BE2C (cell line): ENCODE data around the gene FBXL19.

Experiments
- DNase-seq: peaks from one replicate; pipeline ENCODE4 v3.0.0-alpha.2; 2020
- H3K27me3 ChIP-seq: fragments of 250-450 bp; sonication (Bioruptor Pico); 2 replicates; pipeline ENCODE4 v1.5.1; 2020; ENCODE audit warnings: mild to moderate bottlenecking
- H3K36me3 ChIP-seq: fragments of 250-450 bp; sonication (Bioruptor Pico); 2 replicates; pipeline ENCODE4 v1.5.1; 2020; ENCODE audit warnings: mild to moderate bottlenecking
- H3K4me1 ChIP-seq: fragments of 250-450 bp; sonication (Bioruptor Pico); 2 replicates; pipeline ENCODE4 v1.5.1; 2020
- H3K4me3 ChIP-seq: 2 replicates; pipeline ENCODE4 v1.5.1; 2011; ENCODE audit warnings: low read depth, low read length
- H3K9me3 ChIP-seq: fragments of 250-450 bp; sonication (Bioruptor Pico); 2 replicates; pipeline ENCODE4 v1.5.1; 2020
- CTCF ChIP-seq: IDR thresholded peaks from 2 replicates; pipeline ENCODE4 v1.5.1; 2012; ENCODE audit warnings: mild to moderate bottlenecking, low read depth, low read length

The FBXL19 gene

DNA sequence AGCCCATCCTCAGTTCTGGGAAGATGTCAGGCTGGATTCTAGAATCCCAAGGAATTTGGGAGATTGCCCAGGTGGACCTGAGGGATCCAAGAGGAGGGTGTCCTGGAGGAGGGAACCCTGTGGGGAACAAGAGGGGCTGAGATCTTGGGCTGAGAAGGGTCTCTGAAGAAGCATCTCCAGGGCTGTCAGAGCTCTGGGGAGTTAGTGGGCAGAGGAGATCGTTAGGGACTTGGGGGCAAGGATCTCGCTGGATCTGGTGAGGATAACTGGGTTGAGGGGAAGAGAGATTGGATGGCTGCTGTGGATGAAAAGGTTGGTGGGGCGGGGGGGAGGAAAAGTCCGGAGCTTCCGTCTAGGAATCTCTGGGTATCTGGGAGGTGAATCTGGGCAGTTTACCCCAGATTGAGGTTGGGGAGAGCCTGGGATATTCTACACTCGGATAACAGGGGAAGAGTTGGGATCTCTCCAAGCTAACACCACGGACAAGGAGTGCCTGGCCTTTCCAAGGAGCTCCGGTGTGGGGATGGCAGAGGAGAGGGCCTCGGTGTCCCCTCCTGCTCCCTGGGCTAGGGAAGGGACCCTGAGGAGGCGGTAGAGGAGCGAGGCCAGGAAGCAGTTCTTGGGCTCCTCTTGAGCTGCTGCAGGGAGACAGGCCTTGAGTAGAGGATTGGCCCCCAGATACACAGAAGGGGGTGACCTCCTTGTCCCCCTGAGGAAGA, 1.7 kb downstream of the FBXL19 start:
- no peak for TF ChIP-seq CTCF
- Histone ChIP-seq H3K36me3 (peaks cover 3% of the 10 kb centered on the region; the same call in 1 of the 2 replicates), H3K4me3 (peak overlapping the region; percentile 99), H3K9me3 (no peaks in the 10 kb centered on the region), H3K4me1 (peaks cover 3% of the 10 kb centered on the region; the same call in 1 of the 2 replicates), H3K27me3 (no peaks in the 10 kb centered on the region)
- DNase-seq: no peak

DNA sequence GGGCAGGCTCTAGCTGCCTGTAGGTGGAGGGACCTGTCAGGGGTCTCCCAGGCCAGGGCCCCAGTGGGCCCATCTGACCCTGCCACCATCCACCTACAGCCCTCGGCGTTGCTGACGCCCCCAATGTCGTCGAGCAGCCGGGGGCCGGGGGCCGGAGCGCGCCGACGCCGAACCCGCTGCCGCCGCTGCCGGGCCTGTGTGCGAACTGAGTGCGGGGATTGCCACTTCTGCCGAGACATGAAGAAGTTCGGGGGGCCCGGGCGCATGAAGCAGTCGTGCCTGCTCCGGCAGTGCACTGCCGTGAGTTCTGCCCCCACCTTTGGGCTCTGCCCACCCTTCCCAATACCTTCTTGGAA, 2.2 kb downstream of the FBXL19 start:
- no peak for TF ChIP-seq CTCF
- no peak for DNase-seq

DNA sequence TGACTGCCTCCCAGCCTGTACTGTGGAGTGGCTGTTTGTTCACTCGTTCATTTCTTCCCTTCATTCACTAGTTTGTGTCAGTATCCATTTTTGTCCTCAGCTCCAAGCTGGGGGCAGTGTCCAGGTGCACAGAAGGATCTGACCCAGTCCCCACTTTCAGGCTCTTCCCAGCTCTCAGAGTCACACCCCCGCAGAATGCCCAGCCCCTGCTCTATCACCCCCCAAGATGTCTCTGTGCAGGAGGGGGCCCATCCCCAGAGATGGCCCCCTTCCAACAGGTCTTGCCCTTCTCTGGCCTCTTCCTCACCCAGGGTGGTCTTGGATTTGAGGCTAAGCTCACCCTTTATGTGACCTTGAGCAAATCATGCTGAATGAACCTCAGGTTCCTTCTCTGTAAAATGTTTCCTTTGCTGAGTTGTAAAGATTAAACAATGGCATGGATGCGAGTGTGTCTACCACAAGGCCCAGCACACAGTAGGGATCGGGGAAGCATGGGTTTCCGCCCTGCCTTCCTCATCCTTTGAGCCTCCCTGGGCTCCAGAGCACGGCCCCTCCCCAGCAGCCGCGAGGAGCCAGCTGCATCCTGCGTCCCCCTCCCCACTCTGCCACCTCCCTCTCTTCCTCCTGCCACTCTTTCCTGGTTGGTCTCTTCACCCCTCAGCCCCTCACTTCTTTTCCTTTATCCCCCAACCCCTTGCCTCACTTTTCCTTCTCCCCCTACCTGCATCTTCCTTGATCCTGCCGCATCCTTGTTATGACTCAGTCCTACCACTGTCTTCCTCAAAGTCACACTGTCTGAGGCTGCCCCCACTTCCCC, 2.8 kb downstream of the FBXL19 start:
- Histone ChIP-seq H3K4me3 (no peak overlapping the region), H3K27me3 (no peaks in the 10 kb centered on the region), H3K4me1 (peaks cover 3% of the 10 kb centered on the region; the same call in 1 of the 2 replicates), H3K9me3 (no peaks in the 10 kb centered on the region), H3K36me3 (peaks cover 3% of the 10 kb centered on the region)
- no peak for TF ChIP-seq CTCF
- no peak for DNase-seq

More for the DNA sequence above, 2.2 kb downstream of the FBXL19 start:
- Histone ChIP-seq H3K9me3 (no peaks in the 10 kb centered on the region), H3K36me3 (peaks cover 3% of the 10 kb centered on the region), H3K4me3 (no peak overlapping the region), H3K4me1 (peaks cover 3% of the 10 kb centered on the region; the same call in 1 of the 2 replicates), H3K27me3 (no peaks in the 10 kb centered on the region)

DNA sequence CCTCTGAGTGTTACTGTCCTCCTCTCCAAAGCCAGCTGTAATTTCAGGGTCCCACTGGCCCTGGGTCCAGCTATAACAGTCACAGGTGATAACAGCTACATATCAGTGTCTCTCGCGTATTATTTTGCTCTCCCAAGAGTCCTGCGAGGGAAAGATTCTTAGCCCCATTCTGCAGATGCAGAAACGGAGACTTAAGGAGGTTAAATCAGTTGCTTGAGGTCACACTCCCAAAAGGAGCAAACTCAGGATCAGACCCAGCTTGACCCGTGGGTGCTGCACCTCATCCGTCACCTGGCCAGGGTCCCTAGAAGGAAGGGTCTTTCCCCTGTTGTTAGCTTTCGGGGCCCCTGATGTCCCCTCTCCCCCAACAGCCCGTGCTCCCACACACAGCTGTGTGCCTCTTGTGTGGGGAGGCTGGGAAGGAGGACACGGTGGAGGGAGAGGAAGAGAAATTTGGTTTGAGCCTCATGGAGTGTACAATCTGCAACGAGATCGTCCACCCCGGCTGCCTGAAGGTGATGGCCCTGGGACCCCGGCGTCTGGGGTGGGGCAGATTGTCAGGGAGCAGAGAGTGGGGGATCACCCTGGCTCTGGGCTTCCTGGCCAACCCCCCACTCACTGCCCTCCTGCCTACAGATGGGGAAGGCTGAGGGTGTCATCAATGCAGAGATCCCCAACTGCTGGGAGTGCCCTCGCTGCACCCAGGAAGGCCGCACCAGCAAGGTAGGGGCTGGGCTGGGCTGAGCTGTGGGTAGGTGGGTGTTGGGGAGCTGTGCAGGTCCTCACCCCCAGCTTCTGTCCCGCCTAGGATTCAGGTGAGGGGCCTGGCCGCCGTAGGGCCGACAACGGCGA, 3.8 kb downstream of the FBXL19 start:
- Histone ChIP-seq H3K36me3 (peaks cover 3% of the 10 kb centered on the region), H3K9me3 (no peaks in the 10 kb centered on the region), H3K4me1 (peaks cover 3% of the 10 kb centered on the region; the same call in 1 of the 2 replicates), H3K4me3 (no peak overlapping the region), H3K27me3 (no peaks in the 10 kb centered on the region)
- no peak for DNase-seq
- TF ChIP-seq CTCF: no peak

- TF ChIP-seq CTCF: no peak
- Histone ChIP-seq H3K4me1 (peaks cover 3% of the 10 kb centered on the region; the same call in 1 of the 2 replicates), H3K27me3 (no peaks in the 10 kb centered on the region), H3K4me3 (no peak overlapping the region), H3K9me3 (no peaks in the 10 kb centered on the region), H3K36me3 (peaks cover 3% of the 10 kb centered on the region)
- peak; percentile 83 for DNase-seq
These were observed 4.5 kb downstream of the FBXL19 start for GRCh38 chr16:30927789-30928378.
